Adrenal gland (tissue), 5 donors: ENCODE data around the gene NTHL1.

Experiments
- POLR2A ChIP-seq, 2 donors: fragments of 450-650 bp; IDR thresholded peaks; one replicate each; pipeline ENCODE4 v1.6.1; 2017; ENCODE audit warnings: antibody characterized with exemption in 2 of 2, mild to moderate bottlenecking in 2 of 2, moderate library complexity in 1 of 2
- TF ChIP-seq, protein P1 (sequence below), 6 experiments: fragments of 450-650 bp in 4 of 6; fragments of 200-600 bp in 2 of 6; sonication (generic) in 1 of 6; IDR thresholded peaks; 1 replicate in 5 of 6; 2 replicates in 1 of 6; pipeline versions ENCODE4 v1.5.1 to v1.8.0; 2016 to 2021; ENCODE audit warnings: antibody characterized with exemption in 6 of 6, mild to moderate bottlenecking in 2 of 6, moderate library complexity in 1 of 6
- donor health status: DM: no; HTN: no; CAD: no.

DNA sequence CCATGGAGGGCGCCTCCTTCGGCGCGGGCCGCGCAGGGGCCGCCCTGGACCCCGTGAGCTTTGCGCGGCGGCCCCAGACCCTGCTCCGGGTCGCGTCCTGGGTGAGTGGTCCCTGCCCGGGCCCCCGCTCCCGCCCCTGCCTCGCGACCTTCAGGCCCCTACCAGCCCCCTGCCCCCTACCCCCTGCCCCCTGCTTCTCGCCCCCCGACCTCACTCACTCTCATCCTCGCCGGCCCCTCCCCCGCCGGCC is 57.6 kb downstream of the NTHL1 start:
- TF ChIP-seq, protein P1, sequence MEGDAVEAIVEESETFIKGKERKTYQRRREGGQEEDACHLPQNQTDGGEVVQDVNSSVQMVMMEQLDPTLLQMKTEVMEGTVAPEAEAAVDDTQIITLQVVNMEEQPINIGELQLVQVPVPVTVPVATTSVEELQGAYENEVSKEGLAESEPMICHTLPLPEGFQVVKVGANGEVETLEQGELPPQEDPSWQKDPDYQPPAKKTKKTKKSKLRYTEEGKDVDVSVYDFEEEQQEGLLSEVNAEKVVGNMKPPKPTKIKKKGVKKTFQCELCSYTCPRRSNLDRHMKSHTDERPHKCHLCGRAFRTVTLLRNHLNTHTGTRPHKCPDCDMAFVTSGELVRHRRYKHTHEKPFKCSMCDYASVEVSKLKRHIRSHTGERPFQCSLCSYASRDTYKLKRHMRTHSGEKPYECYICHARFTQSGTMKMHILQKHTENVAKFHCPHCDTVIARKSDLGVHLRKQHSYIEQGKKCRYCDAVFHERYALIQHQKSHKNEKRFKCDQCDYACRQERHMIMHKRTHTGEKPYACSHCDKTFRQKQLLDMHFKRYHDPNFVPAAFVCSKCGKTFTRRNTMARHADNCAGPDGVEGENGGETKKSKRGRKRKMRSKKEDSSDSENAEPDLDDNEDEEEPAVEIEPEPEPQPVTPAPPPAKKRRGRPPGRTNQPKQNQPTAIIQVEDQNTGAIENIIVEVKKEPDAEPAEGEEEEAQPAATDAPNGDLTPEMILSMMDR (IDR thresholded peaks at IDR 0.05), result no peak
- no peak for TF ChIP-seq POLR2A (IDR thresholded peaks at IDR 0.05)
